Caco-2 (cell line): ENCODE data around the gene SLC7A4. TPM values are rescaled to one million over a fixed set of nuclear protein-coding genes. Genes with fewer than 3 reads are reported as not detected.

ENCODE experiments used
- BruUV-seq: library from RNA; stranded (reverse); fragments of 400-500 nt; replicated peaks from 2 replicates; lab custom pipeline; 2021; lab: Mats Ljungman, UMichigan
- CTCF ChIA-PET: fragments of 300-600 bp; sonication (Branson Sonifier 250); formaldehyde crosslinking; loops from one replicate; lab custom pipeline; 2022; ENCODE audit warnings: antibody characterized with exemption; lab: Charles Lee
- POLR2A ChIA-PET: fragments of 300-600 bp; sonication (Branson Sonifier 250); formaldehyde crosslinking; loops from one replicate; lab custom pipeline; 2022; ENCODE audit warnings: antibody characterized with exemption; lab: Charles Lee
- DNase-seq, 2 experiments: peaks; one replicate each; pipeline versions ENCODE4 v3.0.0 to v3.0.0-alpha.2; 2020 to 2022
- H3K27me3 ChIP-seq: replicated peaks from 2 replicates; pipeline ENCODE4 v1.6.0; 2011; ENCODE audit warnings: low read length; ENCODE audit not compliant: control insufficient read depth, insufficient read depth
- H3K36me3 ChIP-seq: 2 replicates; pipeline ENCODE4 v1.5.1; 2011; ENCODE audit warnings: low read length; ENCODE audit not compliant: control insufficient read depth, insufficient read depth
- H3K4me1 ChIP-seq: fragments of 250-450 bp; sonication (Bioruptor Pico); 2 replicates; pipeline ENCODE4 v1.5.1; 2020; ENCODE audit warnings: mild to moderate bottlenecking
- H3K4me3 ChIP-seq: 2 replicates; pipeline ENCODE4 v1.5.1; 2011; ENCODE audit warnings: low read depth, mild to moderate bottlenecking, control low read depth, low read length
- H3K9me3 ChIP-seq: fragments of 250-450 bp; sonication (Bioruptor Pico); 2 replicates; pipeline ENCODE4 v1.5.1; 2020; ENCODE audit warnings: mild to moderate bottlenecking, moderate library complexity
- H3K27ac Mint-ChIP-seq: one replicate; pipeline ENCODE4 v1.8.0; 2022; ENCODE audit warnings: mixed read lengths; ENCODE audit not compliant: unreplicated experiment
- H3K27me3 Mint-ChIP-seq: one replicate; pipeline ENCODE4 v1.8.0; 2022; ENCODE audit warnings: mixed read lengths; ENCODE audit not compliant: insufficient read depth, unreplicated experiment
- H3K36me3 Mint-ChIP-seq: one replicate; pipeline ENCODE4 v1.8.0; 2022; ENCODE audit warnings: mild to moderate bottlenecking, mixed read lengths; ENCODE audit not compliant: insufficient read depth, unreplicated experiment
- H3K4me1 Mint-ChIP-seq: one replicate; pipeline ENCODE4 v1.8.0; 2022; ENCODE audit warnings: low read depth, mixed read lengths; ENCODE audit not compliant: unreplicated experiment
- H3K4me3 Mint-ChIP-seq: one replicate; pipeline ENCODE4 v1.8.0; 2022; ENCODE audit warnings: mild to moderate bottlenecking, moderate library complexity, mixed read lengths; ENCODE audit not compliant: unreplicated experiment
- H3K9me3 Mint-ChIP-seq: one replicate; pipeline ENCODE4 v1.8.0; 2022; ENCODE audit warnings: mixed read lengths; ENCODE audit not compliant: unreplicated experiment
- CTCF ChIP-seq, 2 experiments: fragments of 200-600 bp in 1 of 2; IDR thresholded peaks; 1 replicate in 1 of 2; 2 replicates in 1 of 2; pipeline versions ENCODE4 v1.5.1 to v1.8.0; 2011 to 2022; ENCODE audit warnings: antibody characterized with exemption in 1 of 2, control low read depth in 1 of 2, inconsistent platforms in 1 of 2, low read depth in 1 of 2, low read length in 1 of 2, mild to moderate bottlenecking in 1 of 2, moderate library complexity in 1 of 2; ENCODE audit not compliant: insufficient read depth in 1 of 2, severe bottlenecking in 1 of 2, unreplicated experiment in 1 of 2
- intact Hi-C: fragments of 100-400 bp; cut with micrococcal nuclease; formaldehyde crosslinking; loops from one replicate; pipeline ENCODE4 v1.10.0; 2022; ENCODE audit not compliant: unreplicated experiment
- total RNA-seq: library from RNA; stranded (reverse); gene quantifications from 2 replicates; pipeline ENCODE4 v1.2.3, GENCODE V29; 2022

SLC7A4 gene
- total RNA-seq, 1 experiment from 2014 or later, result 1.9 TPM

GRCh38 chr22:20998411-20999336 is 33.7 kb downstream of the SLC7A4 start:
- intact Hi-C loops, result no loop called here
- peaks cover 9% of the 10 kb centered on the region for H3K4me1 ChIP-seq
- no peak overlapping the region for H3K4me3 Mint-ChIP-seq
- no peaks in the 10 kb centered on the region for H3K27me3 ChIP-seq
- CTCF ChIA-PET, result interaction anchor here (1.0 kb wide), 1 partner anchor 17 kb away, joined by 3 read pairs; the partner anchor contains the start of gene LZTR1
- POLR2A ChIA-PET, result no interaction called here
- H3K27me3 Mint-ChIP-seq, result no peaks in the 10 kb centered on the region
- no peaks in the 10 kb centered on the region for H3K9me3 Mint-ChIP-seq
- H3K36me3 ChIP-seq, result no peaks in the 10 kb centered on the region; the same call in 1 of the 2 replicates
- peaks cover 10% of the 10 kb centered on the region for H3K4me1 Mint-ChIP-seq
- H3K36me3 Mint-ChIP-seq, result peaks cover 61% of the 10 kb centered on the region
- H3K27ac Mint-ChIP-seq, result no peak overlapping the region
- no peak for DNase-seq
- H3K9me3 ChIP-seq, result no peaks in the 10 kb centered on the region
- no peak for TF ChIP-seq CTCF (IDR thresholded peaks at IDR 0.05; ENCODE audit: insufficient read depth in 1 of 2, low read depth in 1 of 2, low read length in 1 of 2, severe bottlenecking in 1 of 2, unreplicated experiment in 1 of 2)
- H3K4me3 ChIP-seq, result no peak overlapping the region
- BruUV-seq, result no TSS peak

DNA sequence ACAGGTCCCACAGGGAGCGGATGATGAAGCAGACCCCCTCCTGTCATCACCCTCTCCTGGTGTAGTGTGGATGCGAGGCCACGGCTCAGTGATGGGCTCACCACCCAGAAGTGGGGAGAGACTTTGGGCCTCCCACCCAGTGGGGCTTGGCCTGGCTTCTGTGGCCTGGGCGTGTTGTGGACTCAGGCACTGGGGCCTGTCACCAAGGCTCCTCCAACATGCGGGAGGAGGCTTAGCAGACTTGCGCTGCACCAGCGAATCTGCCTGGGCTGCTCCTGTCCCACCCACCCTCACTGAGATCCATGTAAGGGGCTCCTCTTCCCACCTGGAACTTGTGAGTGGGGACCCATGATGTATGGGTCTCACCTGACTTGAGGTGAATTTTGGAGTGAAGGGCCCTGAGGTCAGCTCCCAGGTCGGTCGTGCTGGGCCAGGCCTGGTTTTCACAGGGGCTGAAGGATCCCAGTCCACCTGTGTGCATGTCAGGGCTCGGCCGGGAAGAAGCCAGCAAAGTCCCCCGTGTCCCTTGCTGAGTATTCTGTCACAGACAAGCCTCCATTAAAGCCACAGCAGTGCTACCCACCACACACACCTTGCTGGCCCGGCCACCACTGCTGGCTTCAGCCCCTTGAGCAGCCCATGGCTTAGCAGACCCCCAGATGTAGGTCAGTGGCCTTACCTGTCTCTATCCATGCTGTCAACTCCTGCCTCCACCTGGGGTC is 34.7 kb downstream of the SLC7A4 start:
- Mint-ChIP-seq H3K27ac (no peak overlapping the region), H3K4me1 (peaks cover 2% of the 10 kb centered on the region), H3K4me3 (no peak overlapping the region), H3K36me3 (peaks cover 61% of the 10 kb centered on the region), H3K27me3 (no peaks in the 10 kb centered on the region), H3K9me3 (no peaks in the 10 kb centered on the region)
- no peaks in the 10 kb centered on the region; the same call in 1 of the 2 replicates for H3K36me3 ChIP-seq
- ChIA-PET CTCF (interaction anchor here (1.0 kb wide), 1 partner anchor 16 kb away, joined by 3 read pairs; the partner anchor contains the start of gene LZTR1), POLR2A (no interaction called here)
- no peaks in the 10 kb centered on the region for H3K9me3 ChIP-seq
- H3K27me3 ChIP-seq, result no peaks in the 10 kb centered on the region
- intact Hi-C loops, result no loop called here
- H3K4me3 ChIP-seq, result no peak overlapping the region
- no TSS peak for BruUV-seq
- no peak for DNase-seq
- TF ChIP-seq CTCF (IDR thresholded peaks at IDR 0.05; ENCODE audit: insufficient read depth in 1 of 2, low read depth in 1 of 2, low read length in 1 of 2, severe bottlenecking in 1 of 2, unreplicated experiment in 1 of 2), result no peak
- H3K4me1 ChIP-seq, result peaks cover 9% of the 10 kb centered on the region
